Activated CD8-positive, alpha-beta T cell treated with anti-CD3 and anti-CD28 coated beads for 36 hours (primary cell): ENCODE results near the gene TPRG1L. TPM values are rescaled to one million over a fixed set of nuclear protein-coding genes. Genes with fewer than 3 reads are reported as not detected.
"Not testable (repeated sequence)": the region's sequence is repeated elsewhere in the genome, so short reads cannot be mapped to it uniquely, and the experiment has no call there.

ENCODE experiments used
- ATAC-seq: fragments of 200-7000 bp; cut with Tn5 transposase; one replicate; pipeline ENCODE4 v1.10.0; 2021; ENCODE audit warnings: mild to moderate bottlenecking, moderate library complexity
- CTCF ChIA-PET: fragments of 350-600 bp; sonication (Branson Sonifier 250); formaldehyde crosslinking; loops from one replicate; lab custom pipeline; 2021; ENCODE audit warnings: antibody characterized with exemption; lab: Charles Lee
- POLR2A ChIA-PET: fragments of 350-600 bp; sonication (Branson Sonifier 250); formaldehyde crosslinking; loops from one replicate; lab custom pipeline; 2021; ENCODE audit warnings: antibody characterized with exemption; lab: Charles Lee
- DNase-seq: peaks from one replicate; pipeline ENCODE4 v3.0.0-alpha.2; 2020
- H3K27ac Mint-ChIP-seq: one replicate; pipeline ENCODE4 v1.8.0; 2021; ENCODE audit warnings: mild to moderate bottlenecking, mixed read lengths
- H3K27me3 Mint-ChIP-seq: one replicate; pipeline ENCODE4 v1.8.0; 2021; ENCODE audit warnings: mixed read lengths
- H3K36me3 Mint-ChIP-seq: one replicate; pipeline ENCODE4 v1.8.0; 2021; ENCODE audit warnings: low read depth, mixed read lengths
- H3K4me1 Mint-ChIP-seq: one replicate; pipeline ENCODE4 v1.8.0; 2021; ENCODE audit warnings: low read depth, mixed read lengths
- H3K4me3 Mint-ChIP-seq: one replicate; pipeline ENCODE4 v1.8.0; 2021; ENCODE audit warnings: mild to moderate bottlenecking, moderate library complexity, mixed read lengths
- H3K9me3 Mint-ChIP-seq: one replicate; pipeline ENCODE4 v1.8.0; 2021; ENCODE audit warnings: mixed read lengths
- CTCF ChIP-seq: fragments of 200-600 bp; IDR thresholded peaks from one replicate; pipeline ENCODE4 v1.8.0; 2022; ENCODE audit warnings: antibody characterized with exemption, mild to moderate bottlenecking
- intact Hi-C: fragments of 100-400 bp; cut with micrococcal nuclease; formaldehyde crosslinking; loops from one replicate; pipeline ENCODE4 v1.10.0; 2022
- total RNA-seq, 2 experiments: library from RNA; stranded (reverse); gene quantifications; one replicate each; pipeline ENCODE4 v1.2.3, GENCODE V29; 2021

TPRG1L gene
- total RNA-seq, 2 experiments from 2014 or later: 6.1 to 6.2 TPM

GRCh38 chr1:3581296-3582036 lies 43.3 kb upstream of the TPRG1L start:
- no peaks in the 10 kb centered on the region for H3K27me3 Mint-ChIP-seq
- POLR2A ChIA-PET: no interaction called here
- H3K27ac Mint-ChIP-seq: no peak overlapping the region
- no peak for DNase-seq
- CTCF ChIA-PET: no interaction called here
- ATAC-seq: no peak
- intact Hi-C loops: no loop called here
- no peak for TF ChIP-seq CTCF
- no peak overlapping the region for H3K4me3 Mint-ChIP-seq
- no peaks in the 10 kb centered on the region for H3K9me3 Mint-ChIP-seq
- no peaks in the 10 kb centered on the region for H3K4me1 Mint-ChIP-seq
- H3K36me3 Mint-ChIP-seq: no peaks in the 10 kb centered on the region

- POLR2A ChIA-PET, H3K4me3 Mint-ChIP-seq, intact Hi-C loops, H3K27ac Mint-ChIP-seq, ATAC-seq, DNase-seq, H3K36me3 Mint-ChIP-seq, H3K27me3 Mint-ChIP-seq, CTCF ChIA-PET, H3K4me1 Mint-ChIP-seq, H3K9me3 Mint-ChIP-seq: not testable (repeated sequence)
Observed at GRCh38 chr1:3583751-3584150, 41.1 kb upstream of the TPRG1L start.

GRCh38 chr1:3584915-3585314 lies 39.9 kb upstream of the TPRG1L start:
- DNase-seq: peak; percentile 71
- no peak overlapping the region for H3K4me3 Mint-ChIP-seq
- no peaks in the 10 kb centered on the region for H3K27me3 Mint-ChIP-seq
- intact Hi-C loops: no loop called here
- ChIA-PET CTCF (no interaction called here), POLR2A (no interaction called here)
- ATAC-seq: peak; percentile 73
- H3K9me3 Mint-ChIP-seq: no peaks in the 10 kb centered on the region
- no peak overlapping the region for H3K27ac Mint-ChIP-seq
- no peaks in the 10 kb centered on the region for H3K4me1 Mint-ChIP-seq
- TF ChIP-seq CTCF: no peak
- H3K36me3 Mint-ChIP-seq: no peaks in the 10 kb centered on the region

GRCh38 chr1:3585353-3585868 lies 39.4 kb upstream of the TPRG1L start:
- H3K4me3 Mint-ChIP-seq, intact Hi-C loops, CTCF ChIA-PET, H3K27ac Mint-ChIP-seq, H3K4me1 Mint-ChIP-seq, H3K27me3 Mint-ChIP-seq, H3K9me3 Mint-ChIP-seq, H3K36me3 Mint-ChIP-seq, POLR2A ChIA-PET: not testable (repeated sequence)
- ATAC-seq (peak; percentile 15), DNase-seq (peak; percentile 41)

GRCh38 chr1:3585940-3586568 lies 38.8 kb upstream of the TPRG1L start:
- DNase-seq (no peak), ATAC-seq (no peak)
- no peaks in the 10 kb centered on the region for H3K27me3 Mint-ChIP-seq
- ChIA-PET POLR2A (no interaction called here), CTCF (no interaction called here)
- no peaks in the 10 kb centered on the region for H3K36me3 Mint-ChIP-seq
- H3K4me1 Mint-ChIP-seq: no peaks in the 10 kb centered on the region
- TF ChIP-seq CTCF: no peak
- no peak overlapping the region for H3K4me3 Mint-ChIP-seq
- no peak overlapping the region for H3K27ac Mint-ChIP-seq
- intact Hi-C loops: no loop called here
- no peaks in the 10 kb centered on the region for H3K9me3 Mint-ChIP-seq
